K562 (cell line): Measurements from ENCODE around the gene THSD8. TPM values are rescaled to one million over a fixed set of nuclear protein-coding genes. Genes with fewer than 3 reads are reported as not detected.

Source experiments
- ARID1B ChIP-seq: fragments of 450-650 bp; IDR thresholded peaks from 2 replicates; pipeline ENCODE4 v1.6.1; 2016; ENCODE audit warnings: antibody characterized with exemption, mild to moderate bottlenecking, inconsistent platforms
- BDP1 ChIP-seq: IDR thresholded peaks from 3 replicates; pipeline ENCODE4 v1.6.1; 2011; ENCODE audit not compliant: insufficient read length, insufficient read depth
- BHLHE40 ChIP-seq: IDR thresholded peaks from 2 replicates; pipeline ENCODE4 v1.6.1; 2011; ENCODE audit warnings: low read length, improper control_type of control experiment
- CREM ChIP-seq: IDR thresholded peaks from 2 replicates; pipeline ENCODE4 v1.6.1; 2014; ENCODE audit warnings: antibody characterized with exemption, low read depth
- E2F5 ChIP-seq: sonication (generic); formaldehyde crosslinking; IDR thresholded peaks from 2 replicates; pipeline ENCODE4 v1.8.0; 2022; ENCODE audit warnings: mild to moderate bottlenecking, missing genetic modification reagents
- EGR1 ChIP-seq: fragments of 450-650 bp; conservative IDR thresholded peaks from 2 replicates; pipeline ENCODE4 v1.6.1; 2017; ENCODE audit warnings: mild to moderate bottlenecking
- GATAD2B ChIP-seq: fragments of 450-650 bp; IDR thresholded peaks from 2 replicates; pipeline ENCODE4 v1.6.1; 2017; ENCODE audit warnings: mild to moderate bottlenecking, borderline replicate concordance
- HBP1 ChIP-seq: fragments of 450-650 bp; formaldehyde crosslinking; IDR thresholded peaks from 2 replicates; pipeline ENCODE4 v1.4.0; 2022; ENCODE audit warnings: missing genetic modification characterization
- JUND ChIP-seq, 2 experiments: IDR thresholded peaks; 2 replicates in 1 of 2; 3 replicates in 1 of 2; pipeline ENCODE4 v1.6.1; 2011; ENCODE audit warnings: borderline replicate concordance in 2 of 2, low read depth in 2 of 2, low read length in 2 of 2, improper control_type of control experiment in 1 of 2, missing biosample characterization in 1 of 2, missing genetic modification characterization in 1 of 2, missing genetic modification reagents in 1 of 2
- MAFF ChIP-seq: IDR thresholded peaks from 2 replicates; pipeline ENCODE4 v1.6.1; 2012; ENCODE audit warnings: low read length, improper control_type of control experiment
- MECOM ChIP-seq: fragments of 250-450 bp; sonication (Bioruptor Pico); IDR thresholded peaks from 2 replicates; pipeline ENCODE4 v1.8.0; 2022; ENCODE audit warnings: inconsistent platforms
- MITF ChIP-seq: IDR thresholded peaks from 2 replicates; pipeline ENCODE4 v1.6.1; 2014; ENCODE audit warnings: antibody characterized with exemption
- POLR2A ChIP-seq: fragments of 450-650 bp; conservative IDR thresholded peaks from 2 replicates; pipeline ENCODE4 v1.6.1; 2016
- PRMT5 ChIP-seq: sonication (generic); formaldehyde crosslinking; IDR thresholded peaks from 2 replicates; pipeline ENCODE4 v1.5.0; 2020; ENCODE audit warnings: missing genetic modification reagents
- RBM22 ChIP-seq: fragments of 200-400 bp; formaldehyde crosslinking; IDR thresholded peaks from 2 replicates; pipeline ENCODE4 v1.6.1; 2018; ENCODE audit warnings: low read length, low read depth; ENCODE audit not compliant: poor library complexity, severe bottlenecking
- RHOXF2B ChIP-seq: fragments of 250-450 bp; sonication (Bioruptor Pico); conservative IDR thresholded peaks from 2 replicates; pipeline ENCODE4 v1.5.1; 2021
- SIN3B ChIP-seq: fragments of 450-650 bp; IDR thresholded peaks from 2 replicates; pipeline ENCODE4 v1.6.1; 2017; ENCODE audit warnings: low read depth, mild to moderate bottlenecking, moderate library complexity
- SRSF1 ChIP-seq: fragments of 200-400 bp; formaldehyde crosslinking; IDR thresholded peaks from 2 replicates; pipeline ENCODE4 v1.6.1; 2017; ENCODE audit warnings: mild to moderate bottlenecking, low read depth, low read length, moderate library complexity
- TARDBP ChIP-seq: fragments of 450-650 bp; IDR thresholded peaks from 2 replicates; pipeline ENCODE4 v1.6.1; 2016
- ZBTB43 ChIP-seq: sonication (generic); formaldehyde crosslinking; IDR thresholded peaks from 2 replicates; pipeline ENCODE4 v1.8.0; 2023; ENCODE audit warnings: mild to moderate bottlenecking, missing genetic modification reagents
- ZNF184 ChIP-seq: sonication (generic); formaldehyde crosslinking; IDR thresholded peaks from 2 replicates; pipeline ENCODE4 v1.5.0; 2020; ENCODE audit warnings: missing genetic modification reagents
- ZNF224 ChIP-seq: sonication (generic); formaldehyde crosslinking; IDR thresholded peaks from 2 replicates; pipeline ENCODE4 v1.8.0; 2022; ENCODE audit warnings: mild to moderate bottlenecking, missing genetic modification reagents
- polyA plus RNA-seq, 8 experiments: library from polyadenylated mRNA; depleted of rRNA in 4 of 8; stranded (reverse) in 5 of 8; unstranded in 3 of 8; fragments of >200 nt; fragmentation: Nextera tagmentation in 2 of 8; fragmentation: Illumina TruSeq in 1 of 8; extraction: Ambion mirVana in 2 of 8; extraction: Trizol in 1 of 8; gene quantifications; 2 replicates each; pipeline versions ENCODE4 v1.2.1 to v1.2.3, GENCODE V29; 2011 to 2014; ENCODE audit warnings: inconsistent platforms in 1 of 8, missing spikeins in 1 of 8
- total RNA-seq, 7 experiments: library from RNA; depleted of rRNA in 6 of 7; stranded (reverse); fragments of >200 nt in 6 of 7; fragmentation: Illumina TruSeq in 2 of 7; extraction: Trizol in 2 of 7; gene quantifications; 2 replicates each; pipeline versions ENCODE4 v1.2.1 to v1.2.3, GENCODE V29; 2011 to 2021; ENCODE audit warnings: low replicate concordance in 1 of 7
- TF ChIP-seq, protein P1 (sequence below): IDR thresholded peaks from 2 replicates; pipeline ENCODE4 v1.6.1; 2012; ENCODE audit warnings: low read depth, low read length, improper control_type of control experiment, borderline replicate concordance

The THSD8 gene
- total and polyA plus RNA-seq, 9 of the 15 experiments (the other 6 are each of a cell fraction or from before 2014, with no cell fraction given) = 8.4 to 42.4 (median 19.9) TPM; not detected in 2

- TF ChIP-seq, protein P1, sequence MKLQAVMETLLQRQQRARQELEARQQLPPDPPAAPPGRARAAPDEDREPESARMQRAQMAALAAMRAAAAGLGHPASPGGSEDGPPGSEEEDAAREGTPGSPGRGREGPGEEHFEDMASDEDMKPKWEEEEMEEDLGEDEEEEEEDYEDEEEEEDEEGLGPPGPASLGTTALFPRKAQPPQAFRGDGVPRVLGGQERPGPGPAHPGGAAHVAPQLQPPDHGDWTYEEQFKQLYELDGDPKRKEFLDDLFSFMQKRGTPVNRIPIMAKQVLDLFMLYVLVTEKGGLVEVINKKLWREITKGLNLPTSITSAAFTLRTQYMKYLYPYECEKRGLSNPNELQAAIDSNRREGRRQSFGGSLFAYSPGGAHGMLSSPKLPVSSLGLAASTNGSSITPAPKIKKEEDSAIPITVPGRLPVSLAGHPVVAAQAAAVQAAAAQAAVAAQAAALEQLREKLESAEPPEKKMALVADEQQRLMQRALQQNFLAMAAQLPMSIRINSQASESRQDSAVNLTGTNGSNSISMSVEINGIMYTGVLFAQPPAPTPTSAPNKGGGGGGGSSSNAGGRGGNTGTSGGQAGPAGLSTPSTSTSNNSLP = peak; percentile 59; the same call in 1 of the 2 replicates
- TF ChIP-seq ZNF184 = no peak
- peak; percentile 6; the same call in 1 of the 2 replicates for TF ChIP-seq ZNF224
- TF ChIP-seq CREM = peak; percentile 77; the same call in 1 of the 2 replicates
- no peak for TF ChIP-seq RBM22
- no peak for TF ChIP-seq PRMT5 (CRISPR knock-in tag)
- TF ChIP-seq SRSF1 = no peak
- peak; percentile 67; the same call in 1 of the 2 replicates for TF ChIP-seq GATAD2B
- peak; percentile 93 for TF ChIP-seq ZBTB43 (CRISPR knock-in tag)
- TF ChIP-seq SIN3B = peak; percentile 16; the same call in 1 of the 2 replicates
- no peak for TF ChIP-seq RHOXF2B
- TF ChIP-seq BHLHE40 = peak; percentile 97
- TF ChIP-seq MITF = peak; percentile 26; the same call in 1 of the 2 replicates
- TF ChIP-seq MECOM (CRISPR knock-in tag) = no peak
- TF ChIP-seq TARDBP = no peak
- peak; percentile 98 for TF ChIP-seq POLR2A
- peak; percentile 99 for TF ChIP-seq JUND (IDR thresholded peaks at IDR 0.05; ENCODE audit: borderline replicate concordance, low read depth, low read length)
- TF ChIP-seq JUND (tag; IDR thresholded peaks at IDR 0.05; ENCODE audit: borderline replicate concordance, low read depth, low read length) = no peak
- TF ChIP-seq EGR1 = peak; percentile 68
- TF ChIP-seq ARID1B = peak; percentile 7; the same call in 1 of the 2 replicates
- peak; percentile 13; the same call in 1 of the 2 replicates for TF ChIP-seq MAFF
- TF ChIP-seq E2F5 = peak; percentile 88
- no peak for TF ChIP-seq BDP1
- TF ChIP-seq HBP1 (CRISPR knock-in tag) = 0 out of 2 replicates have a peak, but pooled peaks have one; percentile 32
These were observed at the start of gene THSD8, which contains the start of gene PRDX2 (continued) for GRCh38 chr19:12801466-12802266.
